ENCODE data around the gene RC3H1. TPM values are rescaled to one million over a fixed set of nuclear protein-coding genes. Genes with fewer than 3 reads are reported as not detected.

Gene RC3H1
- total RNA-seq, 1 donor = 30.7 TPM

DNA sequence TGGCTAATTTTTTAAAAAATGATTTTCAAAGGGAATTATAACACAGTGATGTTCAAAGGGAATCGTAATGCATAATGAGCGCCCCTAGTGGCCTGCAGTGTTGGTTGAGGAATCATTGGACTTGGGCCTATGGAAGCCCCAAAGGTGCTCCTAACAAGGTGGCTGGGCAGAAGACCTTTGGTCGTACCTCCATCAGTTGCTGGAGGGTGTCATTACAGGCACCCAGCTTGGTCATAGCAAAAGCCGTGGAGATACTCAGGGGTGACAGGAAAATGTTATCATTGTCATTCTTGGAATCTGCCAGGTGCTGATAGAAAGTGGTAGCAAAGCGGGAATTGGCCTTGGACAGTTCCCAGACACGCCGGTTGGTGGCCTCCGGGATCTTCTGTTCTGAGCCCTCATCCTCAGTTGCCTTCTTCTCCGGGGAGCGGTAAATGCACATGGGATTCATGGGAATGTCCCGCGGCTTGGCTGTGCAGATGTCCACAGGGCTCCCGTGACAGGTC, 107.7 kb downstream of the RC3H1 start:
- DNase-seq (ENCODE audit: low read depth) = peak; percentile 17

DNA sequence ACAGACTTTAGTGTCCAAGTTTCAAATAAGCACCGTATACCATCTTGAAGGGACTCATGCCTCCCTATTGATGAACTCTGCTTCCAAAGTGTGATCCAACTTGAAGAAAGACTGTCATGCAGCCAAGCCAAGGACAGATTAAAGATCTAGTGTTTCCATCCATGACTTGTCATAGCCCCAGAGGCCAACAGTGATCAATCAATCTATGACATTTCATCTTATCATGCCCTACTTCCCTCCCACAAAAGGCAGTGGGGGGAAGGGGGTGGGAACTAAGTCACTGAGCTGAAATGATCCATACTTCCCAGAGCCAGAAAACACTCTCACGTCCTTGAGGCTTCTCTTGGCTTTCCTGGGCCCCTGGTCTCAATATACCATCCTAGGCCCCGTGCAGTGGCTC, 109.0 kb downstream of the RC3H1 start:
- H3K4me3 ChIP-seq (ENCODE audit: low read depth, low read length) = no peak overlapping the region
- TF ChIP-seq, protein P1, sequence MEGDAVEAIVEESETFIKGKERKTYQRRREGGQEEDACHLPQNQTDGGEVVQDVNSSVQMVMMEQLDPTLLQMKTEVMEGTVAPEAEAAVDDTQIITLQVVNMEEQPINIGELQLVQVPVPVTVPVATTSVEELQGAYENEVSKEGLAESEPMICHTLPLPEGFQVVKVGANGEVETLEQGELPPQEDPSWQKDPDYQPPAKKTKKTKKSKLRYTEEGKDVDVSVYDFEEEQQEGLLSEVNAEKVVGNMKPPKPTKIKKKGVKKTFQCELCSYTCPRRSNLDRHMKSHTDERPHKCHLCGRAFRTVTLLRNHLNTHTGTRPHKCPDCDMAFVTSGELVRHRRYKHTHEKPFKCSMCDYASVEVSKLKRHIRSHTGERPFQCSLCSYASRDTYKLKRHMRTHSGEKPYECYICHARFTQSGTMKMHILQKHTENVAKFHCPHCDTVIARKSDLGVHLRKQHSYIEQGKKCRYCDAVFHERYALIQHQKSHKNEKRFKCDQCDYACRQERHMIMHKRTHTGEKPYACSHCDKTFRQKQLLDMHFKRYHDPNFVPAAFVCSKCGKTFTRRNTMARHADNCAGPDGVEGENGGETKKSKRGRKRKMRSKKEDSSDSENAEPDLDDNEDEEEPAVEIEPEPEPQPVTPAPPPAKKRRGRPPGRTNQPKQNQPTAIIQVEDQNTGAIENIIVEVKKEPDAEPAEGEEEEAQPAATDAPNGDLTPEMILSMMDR (IDR thresholded peaks at IDR 0.05; ENCODE audit: insufficient read depth, low read depth, low read length) = no peak
- DNase-seq (ENCODE audit: low read depth) = no peak

More for the DNA sequence above, 107.7 kb downstream of the RC3H1 start:
- TF ChIP-seq, protein P1 (IDR thresholded peaks at IDR 0.05; ENCODE audit: insufficient read depth, low read depth, low read length) = peak; percentile 72
- H3K4me3 ChIP-seq (ENCODE audit: low read depth, low read length) = no peak overlapping the region

DNA sequence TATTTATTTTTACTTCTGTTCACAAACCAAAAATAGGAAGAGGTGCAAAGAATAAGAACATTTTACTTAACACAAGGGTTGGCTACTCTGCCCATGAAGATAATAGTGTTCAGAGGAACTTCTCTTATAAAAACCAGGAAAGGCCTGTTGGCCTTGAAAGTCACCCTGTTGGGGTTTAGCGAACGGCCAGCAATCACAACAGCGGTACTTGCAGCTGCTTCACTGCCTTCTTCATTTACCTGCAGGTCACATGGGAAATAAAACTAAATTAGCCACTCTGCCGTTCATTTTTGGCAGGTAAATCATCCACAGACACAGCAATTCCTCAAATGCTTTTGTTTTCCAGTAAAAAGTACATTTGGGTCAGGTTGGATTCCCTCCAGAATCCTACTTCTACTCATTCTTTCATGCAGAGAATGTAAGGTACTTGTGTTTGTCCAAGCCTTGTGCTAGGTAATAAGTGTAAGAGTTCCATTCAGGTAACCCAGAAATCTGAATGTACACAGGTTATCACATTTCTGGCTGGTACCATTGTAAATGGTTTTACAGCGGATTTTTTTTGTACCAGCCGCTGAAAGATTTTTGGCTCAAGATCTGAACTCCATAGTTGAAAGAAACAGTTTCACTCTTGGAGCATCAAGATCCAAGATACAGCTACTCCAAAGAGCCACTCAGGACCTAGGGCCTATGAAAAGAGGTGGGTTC, 118.2 kb downstream of the RC3H1 start:
- TF ChIP-seq, protein P1 (IDR thresholded peaks at IDR 0.05; ENCODE audit: insufficient read depth, low read depth, low read length) = no peak
- DNase-seq (ENCODE audit: low read depth) = no peak
- no peak overlapping the region for H3K4me3 ChIP-seq (ENCODE audit: low read depth, low read length)

DNA sequence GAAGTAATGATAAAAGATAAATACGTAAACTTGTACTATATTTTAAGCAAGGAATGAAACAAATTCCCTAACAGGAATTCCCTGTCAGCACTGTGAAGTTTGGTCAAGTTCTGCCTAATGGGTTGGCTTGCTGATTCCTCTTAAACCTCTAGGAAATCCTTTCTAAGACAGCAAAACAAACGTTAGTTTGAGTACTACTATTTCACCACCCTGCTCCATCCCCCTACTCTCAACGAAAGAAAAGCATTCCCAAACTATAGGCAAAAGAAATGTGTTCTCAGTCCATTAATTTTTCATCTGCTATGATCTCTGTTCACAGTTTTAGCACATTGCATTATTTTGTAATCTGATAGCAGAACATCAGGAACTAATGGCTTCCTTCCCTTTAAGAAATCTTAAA, 121.2 kb downstream of the RC3H1 start:
- no peak overlapping the region for H3K4me3 ChIP-seq (ENCODE audit: low read depth, low read length)
- TF ChIP-seq, protein P1 (IDR thresholded peaks at IDR 0.05; ENCODE audit: insufficient read depth, low read depth, low read length) = no peak
- no peak for DNase-seq (ENCODE audit: low read depth)

DNA sequence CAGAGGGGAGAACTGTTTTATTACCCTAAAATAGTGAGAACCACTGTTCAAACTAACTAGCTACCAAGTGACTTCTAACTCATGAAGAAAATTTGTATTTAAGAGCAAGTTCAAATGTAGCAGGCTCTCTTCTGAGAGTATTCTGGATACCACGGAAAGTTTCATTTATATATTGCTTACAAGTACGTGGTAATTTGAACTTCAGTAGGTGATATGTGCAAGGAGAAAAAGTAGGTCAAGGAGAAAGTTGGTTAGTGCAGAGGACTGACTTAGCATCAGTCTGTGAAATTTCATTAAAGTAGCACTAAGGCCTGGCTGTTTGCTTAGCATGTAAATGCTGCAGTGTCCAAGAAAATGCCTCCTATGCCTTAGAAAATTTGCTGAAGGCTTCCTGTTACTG, 121.7 kb downstream of the RC3H1 start:
- no peak overlapping the region for H3K4me3 ChIP-seq (ENCODE audit: low read depth, low read length)
- no peak for DNase-seq (ENCODE audit: low read depth)
- TF ChIP-seq, protein P1 (IDR thresholded peaks at IDR 0.05; ENCODE audit: insufficient read depth, low read depth, low read length) = no peak

DNA sequence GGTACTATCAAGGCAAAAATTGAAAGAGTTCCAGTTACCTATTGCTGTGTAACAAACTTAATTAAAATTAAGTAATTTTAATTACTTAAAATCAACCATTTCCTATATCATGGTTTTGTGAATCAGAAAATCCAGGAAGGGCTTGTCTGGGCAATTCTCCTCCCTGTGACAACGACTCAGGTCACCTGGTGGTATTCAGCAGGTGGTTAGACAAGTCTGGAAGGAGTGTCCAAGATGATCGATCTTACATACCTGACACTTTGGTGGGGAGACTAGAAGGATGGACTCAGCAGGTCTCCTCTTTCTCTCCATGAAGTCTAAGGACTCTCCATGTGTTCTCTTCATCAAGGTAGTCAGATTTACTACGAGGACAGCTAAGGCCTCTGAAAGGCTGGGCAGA, 128.0 kb downstream of the RC3H1 start:
- H3K4me3 ChIP-seq (ENCODE audit: low read depth, low read length) = no peak overlapping the region
- TF ChIP-seq, protein P1 (IDR thresholded peaks at IDR 0.05; ENCODE audit: insufficient read depth, low read depth, low read length) = no peak
- DNase-seq (ENCODE audit: low read depth) = no peak

DNA sequence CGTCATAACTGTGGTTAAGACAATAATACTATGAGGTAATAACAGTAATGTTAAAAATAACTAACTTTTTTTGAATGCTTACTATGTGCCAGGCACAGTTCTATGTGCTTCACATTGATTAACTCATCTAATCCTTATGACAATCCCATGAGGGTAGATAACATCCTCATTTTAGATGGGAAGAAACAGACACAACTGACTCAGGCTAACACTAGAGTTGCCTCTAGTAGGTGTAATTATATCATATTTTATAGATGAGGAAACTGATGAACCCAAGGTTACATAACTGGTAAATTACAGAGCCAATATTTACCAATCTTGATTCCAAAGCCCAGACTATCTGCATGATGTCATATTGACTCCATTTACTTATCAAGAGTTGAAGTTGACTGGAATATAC, 128.5 kb downstream of the RC3H1 start:
- H3K4me3 ChIP-seq (ENCODE audit: low read depth, low read length) = no peak overlapping the region
- TF ChIP-seq, protein P1 (IDR thresholded peaks at IDR 0.05; ENCODE audit: insufficient read depth, low read depth, low read length) = no peak
- DNase-seq (ENCODE audit: low read depth) = no peak

Measured in fibroblast of villous mesenchyme (primary cell).